Tibial artery (tissue), 4 donors: Measurements from ENCODE around the gene WNK4.
A peak's percentile ranks its signal among the peaks of the same experiment; 100 is the strongest.

Experiments used
- DNase-seq, 2 donors: peaks; one replicate each; pipeline ENCODE4 v3.0.0-alpha.2; 2019
- H3K27ac ChIP-seq, 2 donors: fragments of 200-600 bp; sonication (generic) in 1 of 2; 1 replicate in 1 of 2; 2 replicates in 1 of 2; pipeline ENCODE4 v1.5.1; 2018 to 2019; ENCODE audit warnings: mild to moderate bottlenecking in 1 of 2
- H3K27me3 ChIP-seq, 2 donors: fragments of 200-600 bp; sonication (generic) in 1 of 2; one replicate each; pipeline versions ENCODE4 v1.5.1 to v1.6.0; 2016 to 2019
- H3K36me3 ChIP-seq, 3 donors: fragments of 200-600 bp; sonication (generic) in 2 of 3; one replicate each; pipeline ENCODE4 v1.5.1; 2016 to 2019; ENCODE audit warnings: mild to moderate bottlenecking in 2 of 3
- H3K4me1 ChIP-seq, 4 donors: fragments of 200-600 bp; sonication (generic) in 2 of 4; 1 replicate in 3 of 4; 2 replicates in 1 of 4; pipeline ENCODE4 v1.5.1; 2016 to 2019
- H3K4me3 ChIP-seq, 2 donors: fragments of 200-600 bp; sonication (generic) in 1 of 2; 1 replicate in 1 of 2; 2 replicates in 1 of 2; pipeline ENCODE4 v1.5.1; 2018 to 2019; ENCODE audit warnings: mild to moderate bottlenecking in 2 of 2
- H3K9me3 ChIP-seq, 3 donors: fragments of 200-600 bp; sonication (generic) in 1 of 3; one replicate each; pipeline ENCODE4 v1.5.1; 2016 to 2019
- intact Hi-C: fragments of 100-400 bp; cut with DNase I; formaldehyde crosslinking; loops from one replicate; pipeline ENCODE4 v1.15.0; 2023; ENCODE audit warnings: low total_unique reads
- TF ChIP-seq, protein P1 (sequence below), 2 experiments: fragments of 200-600 bp in 1 of 2; fragments of 450-650 bp in 1 of 2; IDR thresholded peaks; one replicate each; pipeline ENCODE4 v1.5.1; 2017 to 2019; ENCODE audit warnings: antibody characterized with exemption in 2 of 2, mild to moderate bottlenecking in 1 of 2, moderate library complexity in 1 of 2

WNK4 gene

DNA sequence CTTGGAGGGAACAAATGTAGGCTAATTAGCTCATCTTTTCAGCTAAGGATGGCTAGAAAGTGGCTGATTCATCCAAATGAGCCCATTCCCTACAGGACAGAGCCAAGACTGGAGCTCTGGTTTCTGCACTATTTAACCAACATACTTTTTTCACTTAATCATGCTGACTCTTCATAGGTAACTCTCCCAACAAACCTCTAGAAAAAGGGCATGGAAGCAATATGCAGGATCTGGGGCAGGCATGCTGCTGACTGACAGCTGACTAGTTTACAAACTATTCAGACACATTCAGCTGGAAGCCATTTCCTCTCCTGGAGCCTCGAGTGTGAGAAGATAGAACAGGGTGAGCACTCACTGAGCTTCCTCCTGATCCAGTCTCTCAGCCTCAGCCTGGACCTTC is 37.5 kb downstream of the WNK4 start:
- Histone ChIP-seq H3K27ac (no peak overlapping the region), H3K36me3 (peaks cover 84 to 99% (median 98%) of the 10 kb centered on the region in 3 donors), H3K27me3 (no peaks in the 10 kb centered on the region), H3K4me3 (no peak overlapping the region), H3K9me3 (no peaks in the 10 kb centered on the region), H3K4me1 (peaks cover 0 to 11% (median 4%) of the 10 kb centered on the region in 4 donors)
- TF ChIP-seq, protein P1, sequence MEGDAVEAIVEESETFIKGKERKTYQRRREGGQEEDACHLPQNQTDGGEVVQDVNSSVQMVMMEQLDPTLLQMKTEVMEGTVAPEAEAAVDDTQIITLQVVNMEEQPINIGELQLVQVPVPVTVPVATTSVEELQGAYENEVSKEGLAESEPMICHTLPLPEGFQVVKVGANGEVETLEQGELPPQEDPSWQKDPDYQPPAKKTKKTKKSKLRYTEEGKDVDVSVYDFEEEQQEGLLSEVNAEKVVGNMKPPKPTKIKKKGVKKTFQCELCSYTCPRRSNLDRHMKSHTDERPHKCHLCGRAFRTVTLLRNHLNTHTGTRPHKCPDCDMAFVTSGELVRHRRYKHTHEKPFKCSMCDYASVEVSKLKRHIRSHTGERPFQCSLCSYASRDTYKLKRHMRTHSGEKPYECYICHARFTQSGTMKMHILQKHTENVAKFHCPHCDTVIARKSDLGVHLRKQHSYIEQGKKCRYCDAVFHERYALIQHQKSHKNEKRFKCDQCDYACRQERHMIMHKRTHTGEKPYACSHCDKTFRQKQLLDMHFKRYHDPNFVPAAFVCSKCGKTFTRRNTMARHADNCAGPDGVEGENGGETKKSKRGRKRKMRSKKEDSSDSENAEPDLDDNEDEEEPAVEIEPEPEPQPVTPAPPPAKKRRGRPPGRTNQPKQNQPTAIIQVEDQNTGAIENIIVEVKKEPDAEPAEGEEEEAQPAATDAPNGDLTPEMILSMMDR (IDR thresholded peaks at IDR 0.05) = no peak
- intact Hi-C loops = no loop called here
- no peak for DNase-seq

DNA sequence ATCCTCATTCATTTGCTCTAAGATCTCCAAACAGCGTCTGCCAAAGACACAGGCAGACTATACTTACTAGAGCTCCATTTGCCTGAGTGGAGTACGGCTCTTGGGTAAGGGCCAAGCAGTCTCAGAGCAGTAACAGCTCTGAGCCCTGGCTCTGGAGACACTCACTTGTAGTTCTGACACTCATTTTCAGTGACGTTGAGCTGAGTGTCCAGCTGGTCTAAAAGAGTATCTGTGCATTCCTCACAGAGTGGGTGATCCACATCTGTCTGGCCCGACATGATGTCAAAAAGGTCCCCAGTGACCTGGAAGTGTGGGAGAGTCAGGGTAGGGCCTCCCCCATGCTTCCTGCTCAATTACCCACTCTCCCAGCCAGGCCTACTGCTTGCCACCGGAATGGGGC is 38.0 kb downstream of the WNK4 start:
- TF ChIP-seq, protein P1 (IDR thresholded peaks at IDR 0.05) = no peak
- intact Hi-C loops = no loop called here
- no peak overlapping the region for H3K27ac ChIP-seq
- no peaks in the 10 kb centered on the region for H3K27me3 ChIP-seq
- H3K9me3 ChIP-seq = no peaks in the 10 kb centered on the region
- DNase-seq = no peak
- H3K36me3 ChIP-seq = peaks cover 80 to 94% (median 93%) of the 10 kb centered on the region in 3 donors
- no peak overlapping the region for H3K4me3 ChIP-seq
- H3K4me1 ChIP-seq = peaks cover 0 to 16% (median 9%) of the 10 kb centered on the region in 4 donors

DNA sequence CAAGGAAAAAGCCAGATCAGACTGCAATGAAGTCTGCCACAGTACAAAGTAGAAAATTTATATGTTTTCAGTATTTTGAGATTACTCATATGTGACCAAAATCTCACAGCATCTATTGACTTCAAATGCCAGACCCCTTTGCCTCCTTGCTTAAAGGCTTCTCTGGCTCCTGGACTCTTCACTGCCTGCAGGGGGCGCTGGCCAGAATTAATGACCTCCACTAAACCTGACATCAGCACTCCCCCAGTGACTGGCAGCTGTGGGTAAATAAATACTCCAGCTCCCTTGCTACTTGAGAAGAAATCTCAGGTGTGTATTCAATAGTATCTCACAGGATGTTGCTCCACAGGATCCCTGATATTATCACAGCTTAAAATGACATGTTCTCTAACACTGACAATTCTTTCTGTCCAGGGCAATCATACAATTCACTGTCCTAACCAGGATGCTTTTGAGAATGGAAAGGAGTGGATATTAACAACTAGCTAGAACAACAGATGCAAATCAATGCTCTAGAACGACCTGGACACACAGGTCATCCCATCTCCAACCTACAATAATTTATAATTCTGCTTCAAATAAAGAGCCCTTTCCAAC is 39.6 kb downstream of the WNK4 start:
- peak in 1 of 2 donors; percentile 42 for DNase-seq
- Histone ChIP-seq H3K27me3 (no peaks in the 10 kb centered on the region), H3K9me3 (no peaks in the 10 kb centered on the region), H3K27ac (no peak overlapping the region), H3K36me3 (peaks cover 63 to 77% (median 77%) of the 10 kb centered on the region in 3 donors), H3K4me3 (no peak overlapping the region), H3K4me1 (peaks cover 0 to 23% (median 15%) of the 10 kb centered on the region in 4 donors)
- intact Hi-C loops = loop anchor here (5.0 kb wide), 1 partner anchor 98 kb away; no protein-coding TSS in a partner anchor
- TF ChIP-seq, protein P1 (IDR thresholded peaks at IDR 0.05) = peak; percentile 32 to 47

DNA sequence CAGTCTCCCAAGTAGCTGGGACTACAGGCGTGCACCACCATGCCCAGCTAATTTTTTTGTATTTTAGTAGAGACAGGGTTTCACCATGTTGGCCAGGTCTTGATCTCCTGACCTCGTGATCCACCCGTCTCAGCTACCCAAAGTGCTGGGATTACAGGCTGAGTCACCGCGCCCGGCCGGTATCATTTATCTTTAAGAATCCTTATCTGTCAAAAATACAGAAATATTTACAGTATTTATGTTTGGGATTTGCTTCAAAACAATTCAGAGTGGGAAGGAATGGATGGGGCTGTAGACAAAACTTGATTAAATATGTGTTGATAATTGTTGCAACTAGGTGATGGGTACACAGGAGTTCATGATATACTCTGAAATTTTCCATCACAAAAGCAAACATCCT is 40.8 kb downstream of the WNK4 start:
- no peak for DNase-seq
- TF ChIP-seq, protein P1 (IDR thresholded peaks at IDR 0.05) = no peak
- no peak overlapping the region for H3K4me3 ChIP-seq
- peaks cover 52 to 66% (median 65%) of the 10 kb centered on the region in 3 donors for H3K36me3 ChIP-seq
- H3K4me1 ChIP-seq = peaks cover 0 to 23% (median 15%) of the 10 kb centered on the region in 4 donors
- intact Hi-C loops = loop anchor here (5.0 kb wide), 1 partner anchor 99 kb away; no protein-coding TSS in a partner anchor
- H3K9me3 ChIP-seq = no peaks in the 10 kb centered on the region
- no peaks in the 10 kb centered on the region for H3K27me3 ChIP-seq
- no peak overlapping the region for H3K27ac ChIP-seq

DNA sequence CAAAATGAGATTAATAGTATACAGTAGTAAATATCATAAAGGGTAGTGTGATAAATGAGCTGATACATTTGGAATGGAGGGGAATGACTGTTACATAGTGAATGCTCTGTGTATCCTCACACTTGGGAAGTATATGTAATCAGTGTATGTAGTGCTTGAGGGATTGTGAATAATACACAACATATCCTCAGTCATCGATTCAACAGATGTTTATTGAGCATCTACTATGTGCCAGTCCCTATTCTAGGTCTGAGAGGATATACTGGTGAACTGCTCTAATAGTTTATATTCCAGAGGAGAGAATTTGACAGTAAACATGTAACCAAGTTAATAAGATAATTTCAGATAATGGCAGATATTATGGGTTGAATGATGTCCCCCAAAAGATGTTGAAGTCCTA is 47.1 kb downstream of the WNK4 start:
- peaks cover 0 to 22% (median 15%) of the 10 kb centered on the region in 4 donors for H3K4me1 ChIP-seq
- intact Hi-C loops = no loop called here
- H3K36me3 ChIP-seq = peaks cover 0 to 3% (median 3%) of the 10 kb centered on the region in 3 donors
- H3K27ac ChIP-seq = no peak overlapping the region
- no peak for DNase-seq
- H3K9me3 ChIP-seq = no peaks in the 10 kb centered on the region
- H3K27me3 ChIP-seq = no peaks in the 10 kb centered on the region
- H3K4me3 ChIP-seq = no peak overlapping the region
- TF ChIP-seq, protein P1 (IDR thresholded peaks at IDR 0.05) = no peak
